Body of pancreas (tissue), 4 donors: ENCODE measurements around the gene PIEZO2.

Experiments
- POLR2A ChIP-seq, 3 donors: fragments of 450-650 bp; IDR thresholded peaks; one replicate each; pipeline ENCODE4 v1.6.1; 2016; ENCODE audit warnings: antibody characterized with exemption in 3 of 3, mild to moderate bottlenecking in 2 of 3
- TF ChIP-seq, protein P1 (sequence below), 7 experiments: fragments of 450-650 bp in 4 of 7; fragments of 200-600 bp in 3 of 7; sonication (generic) in 3 of 7; IDR thresholded peaks; one replicate each; pipeline ENCODE4 v1.5.1; 2016 to 2019; ENCODE audit warnings: antibody characterized with exemption in 7 of 7

DNA sequence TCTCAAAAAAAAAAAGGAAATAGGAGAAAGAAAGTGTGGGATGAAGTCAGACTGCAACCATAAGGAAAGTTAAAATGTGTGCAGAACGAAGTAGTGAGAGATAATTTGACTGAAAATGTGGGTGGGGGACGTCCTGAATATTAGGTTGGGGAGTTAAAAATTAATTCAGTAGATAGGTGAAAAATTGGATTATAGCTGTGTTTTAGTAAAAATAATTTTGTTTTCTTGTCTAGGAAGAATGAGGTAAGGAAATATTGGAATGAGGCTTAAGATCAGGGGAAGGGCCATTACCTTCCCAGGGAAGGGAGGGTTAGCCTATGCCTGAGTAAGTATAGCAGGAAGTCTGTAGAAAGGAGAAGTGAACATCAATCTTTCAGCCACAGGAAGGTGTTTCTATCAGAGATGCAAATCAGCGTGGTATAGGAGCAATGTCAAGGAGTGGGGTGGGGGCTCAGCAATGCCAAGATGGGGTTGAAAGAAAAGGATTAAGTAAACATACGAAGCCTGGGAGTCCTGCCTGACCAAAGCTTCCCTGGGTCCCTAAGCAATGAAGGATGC, 250.9 kb downstream of the PIEZO2 start:
- TF ChIP-seq, protein P1, sequence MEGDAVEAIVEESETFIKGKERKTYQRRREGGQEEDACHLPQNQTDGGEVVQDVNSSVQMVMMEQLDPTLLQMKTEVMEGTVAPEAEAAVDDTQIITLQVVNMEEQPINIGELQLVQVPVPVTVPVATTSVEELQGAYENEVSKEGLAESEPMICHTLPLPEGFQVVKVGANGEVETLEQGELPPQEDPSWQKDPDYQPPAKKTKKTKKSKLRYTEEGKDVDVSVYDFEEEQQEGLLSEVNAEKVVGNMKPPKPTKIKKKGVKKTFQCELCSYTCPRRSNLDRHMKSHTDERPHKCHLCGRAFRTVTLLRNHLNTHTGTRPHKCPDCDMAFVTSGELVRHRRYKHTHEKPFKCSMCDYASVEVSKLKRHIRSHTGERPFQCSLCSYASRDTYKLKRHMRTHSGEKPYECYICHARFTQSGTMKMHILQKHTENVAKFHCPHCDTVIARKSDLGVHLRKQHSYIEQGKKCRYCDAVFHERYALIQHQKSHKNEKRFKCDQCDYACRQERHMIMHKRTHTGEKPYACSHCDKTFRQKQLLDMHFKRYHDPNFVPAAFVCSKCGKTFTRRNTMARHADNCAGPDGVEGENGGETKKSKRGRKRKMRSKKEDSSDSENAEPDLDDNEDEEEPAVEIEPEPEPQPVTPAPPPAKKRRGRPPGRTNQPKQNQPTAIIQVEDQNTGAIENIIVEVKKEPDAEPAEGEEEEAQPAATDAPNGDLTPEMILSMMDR (IDR thresholded peaks at IDR 0.05), result no peak
- no peak for TF ChIP-seq POLR2A (IDR thresholded peaks at IDR 0.05)
